HepG2 (cell line): ENCODE measurements around the gene GEMIN4. TPM values are rescaled to one million over a fixed set of nuclear protein-coding genes. Genes with fewer than 3 reads are reported as not detected.
A peak's percentile ranks its signal among the peaks of the same experiment; 100 is the strongest.
"Not testable (repeated sequence)": the region's sequence is repeated elsewhere in the genome, so short reads cannot be mapped to it uniquely, and the experiment has no call there.

Experiments used
- ATAC-seq: fragments of 200-7000 bp; cut with Tn5 transposase; 3 replicates; pipeline ENCODE4 v1.9.1; 2020; ENCODE audit warnings: mild to moderate bottlenecking, moderate library complexity
- BruUV-seq: library from RNA; stranded (reverse); fragments of 400-500 nt; replicated peaks from 2 replicates; lab custom pipeline; 2021; lab: Mats Ljungman, UMichigan
- CTCF ChIA-PET: fragments of 300-600 bp; formaldehyde crosslinking; extraction: SDS; loops from one replicate; lab custom pipeline; 2021; ENCODE audit warnings: low total read pairs, inconsistent platforms, low intra/inter-chr PET ratio; lab: Yijun Ruan, JAX
- POLR2A ChIA-PET: fragments of 350-600 bp; sonication (Branson Sonifier 250); formaldehyde crosslinking; loops from one replicate; lab custom pipeline; 2020; ENCODE audit warnings: antibody characterized with exemption, inconsistent platforms; lab: Yijun Ruan, JAX
- DNase-seq: peaks from one replicate; pipeline ENCODE4 v3.0.0-alpha.2; 2015; ENCODE audit warnings: low spot score
- FAIRE-seq: peaks from 3 replicates; lab custom pipeline; 2011; peaks lifted over from hg19 to GRCh38; lab: Jason Lieb, UNC
- H2AFZ ChIP-seq: one replicate; pipeline ENCODE4 v1.6.1; 2011; ENCODE audit warnings: low read length, inconsistent platforms
- H3K27ac ChIP-seq: fragments of 300-600 bp; 3 replicates; pipeline ENCODE4 v1.8.0; 2011; ENCODE audit warnings: mixed run types, mild to moderate bottlenecking, mixed read lengths, low read length, inconsistent platforms; ENCODE audit not compliant: insufficient read depth; ENCODE audit errors: extremely low read length
- H3K27me3 ChIP-seq, 2 experiments: fragments of 200-600 bp in 1 of 2; 2 replicates in 1 of 2; 3 replicates in 1 of 2; pipeline versions ENCODE4 v1.6.0 to v1.8.0; 2011; ENCODE audit warnings: low read length in 2 of 2, mild to moderate bottlenecking in 2 of 2, moderate library complexity in 2 of 2, inconsistent platforms in 1 of 2; ENCODE audit not compliant: insufficient read depth in 2 of 2, control insufficient read depth in 1 of 2
- H3K36me3 ChIP-seq, 2 experiments: fragments of 200-600 bp in 1 of 2; replicated peaks in 1 of 2; 2 replicates in 1 of 2; 3 replicates in 1 of 2; pipeline versions ENCODE4 v1.5.1 to v1.8.0; 2011; ENCODE audit warnings: low read length in 2 of 2, inconsistent platforms in 1 of 2; ENCODE audit not compliant: insufficient read depth in 2 of 2, control insufficient read depth in 1 of 2
- H3K4me1 ChIP-seq: 2 replicates; pipeline ENCODE4 v1.5.1; 2012; ENCODE audit warnings: low read length, inconsistent platforms; ENCODE audit not compliant: insufficient read depth
- H3K4me2 ChIP-seq: 2 replicates; pipeline ENCODE4 v1.6.0; 2011; ENCODE audit warnings: low read depth, low read length, inconsistent platforms
- H3K4me3 ChIP-seq, 3 experiments: fragments of 200-600 bp in 1 of 3; sonication (generic), shearing (Covaris generic) in 1 of 3; replicated peaks in 1 of 3; 2 replicates each; pipeline ENCODE4 v1.5.1; 2011 to 2016; ENCODE audit warnings: low read length in 3 of 3, inconsistent platforms in 2 of 3, low read depth in 2 of 3, mild to moderate bottlenecking in 2 of 3, control low read depth in 1 of 3, mixed read lengths in 1 of 3; ENCODE audit not compliant: insufficient read depth in 1 of 3
- H3K79me2 ChIP-seq: one replicate; pipeline ENCODE4 v1.6.1; 2011; ENCODE audit warnings: low read length, inconsistent platforms; ENCODE audit not compliant: insufficient read depth
- H3K9ac ChIP-seq: 2 replicates; pipeline ENCODE4 v1.6.0; 2011; ENCODE audit warnings: mild to moderate bottlenecking, low read depth, low read length, inconsistent platforms; ENCODE audit not compliant: insufficient read depth
- H3K9me3 ChIP-seq: 2 replicates; pipeline ENCODE4 v1.5.1; 2012; ENCODE audit warnings: mild to moderate bottlenecking, low read length
- H4K20me1 ChIP-seq: 2 replicates; pipeline ENCODE4 v1.6.0; 2011; ENCODE audit warnings: inconsistent platforms, mild to moderate bottlenecking, low read length, moderate library complexity; ENCODE audit not compliant: insufficient read depth
- ZNF446 ChIP-seq: sonication (generic); formaldehyde crosslinking; IDR thresholded peaks from 2 replicates; pipeline ENCODE4 v1.5.0; 2020; ENCODE audit warnings: mild to moderate bottlenecking, missing genetic modification reagents
- WGBS: methylation state at CpG from one replicate; pipeline ENCODE4 v1.1.6; 2017; ENCODE audit warnings: low lambda C conversion rate; 5-methylcytosine and 5-hydroxymethylcytosine counted together
- in situ Hi-C: cut with HindIII; loops from 2 replicates; pipeline ENCODE4 v1.10.0; 2017; ENCODE audit warnings: low pct_unique_long_range_greater_than_20kb; ENCODE audit not compliant: extremely low pct_ligation_motif_present
- intact Hi-C: fragments of 100-400 bp; cut with micrococcal nuclease; formaldehyde crosslinking; loops from one replicate; pipeline ENCODE4 v1.10.0; 2022; ENCODE audit not compliant: unreplicated experiment
- polyA plus RNA-seq, 8 experiments: library from polyadenylated mRNA; depleted of rRNA in 3 of 8; stranded (reverse) in 7 of 8; unstranded in 1 of 8; fragments of >200 nt; fragmentation: Illumina TruSeq in 4 of 8; extraction: Trizol in 4 of 8; gene quantifications; 2 replicates each; pipeline versions ENCODE4 v1.2.1 to v1.2.3, GENCODE V29; 2011 to 2016; ENCODE audit warnings: low read depth in 4 of 8, missing spikeins in 1 of 8, mixed read lengths in 1 of 8; ENCODE audit not compliant: insufficient read depth in 1 of 8
- total RNA-seq, 5 experiments: library from RNA; depleted of rRNA; stranded (reverse); fragments of >200 nt; fragmentation: Illumina TruSeq; extraction: Trizol; gene quantifications; 2 replicates each; pipeline ENCODE4 v1.2.3, GENCODE V29; 2016; ENCODE audit warnings: low read depth in 1 of 5

Gene GEMIN4
- total and polyA plus RNA-seq, 2 of the 13 experiments (the other 11 are each of a cell fraction or from before 2014, with no cell fraction given) = 10.8 to 22.7 TPM

GRCh38 chr17:749359-749758 lies 2.7 kb downstream of the GEMIN4 start:
- H3K9me3 ChIP-seq, H3K9ac ChIP-seq, H3K27me3 ChIP-seq, H4K20me1 ChIP-seq, H2AFZ ChIP-seq, intact Hi-C loops, H3K4me3 ChIP-seq, BruUV-seq, H3K27ac ChIP-seq, FAIRE-seq, in situ Hi-C loops, DNase-seq, ATAC-seq, CTCF ChIA-PET: not testable (repeated sequence)
- peak overlapping the region; percentile 85; the same call in 1 of the 2 replicates for H3K4me2 ChIP-seq
- H3K36me3 ChIP-seq = peaks cover 21 to 40% of the 10 kb centered on the region in 2 experiments
- H3K4me1 ChIP-seq = peaks cover 42% of the 10 kb centered on the region
- peaks cover 30% of the 10 kb centered on the region for H3K79me2 ChIP-seq
- WGBS = 95% methylated on average over 3 of the region's 7 CpGs
- TF ChIP-seq ZNF446 (CRISPR knock-in tag) = peak; percentile 67; the same call in 1 of the 2 replicates
- POLR2A ChIA-PET = interaction anchor here (0.6 kb wide), 1 partner anchor 14 kb away, joined by 4 read pairs; no protein-coding TSS in a partner anchor

- DNase-seq = not testable (repeated sequence)
These were observed 3.5 kb downstream of the GEMIN4 start for GRCh38 chr17:748604-749003.

More at GRCh38 chr17:748604-749003, 3.5 kb downstream of the GEMIN4 start:
- H3K27ac ChIP-seq, ATAC-seq, in situ Hi-C loops, H3K9ac ChIP-seq, POLR2A ChIA-PET, H4K20me1 ChIP-seq, BruUV-seq, intact Hi-C loops, CTCF ChIA-PET, H3K4me2 ChIP-seq, FAIRE-seq, H3K9me3 ChIP-seq, H3K27me3 ChIP-seq, H3K4me3 ChIP-seq, H2AFZ ChIP-seq: not testable (repeated sequence)
- TF ChIP-seq ZNF446 (CRISPR knock-in tag) = peak; percentile 92
- H3K79me2 ChIP-seq = peaks cover 30% of the 10 kb centered on the region
- 91% methylated on average over 4 of the region's 4 CpGs for WGBS
- peaks cover 23 to 47% of the 10 kb centered on the region in 2 experiments for H3K36me3 ChIP-seq
- H3K4me1 ChIP-seq = peaks cover 42% of the 10 kb centered on the region
